HL-60/S4 treated with phorbol 12-myristate 13-acetate at 8.2 ng/mL for 4 days and 3 days (cell line): Measurements from ENCODE around the gene SLC25A26.
"Not testable (repeated sequence)": the region's sequence is repeated elsewhere in the genome, so short reads cannot be mapped to it uniquely, and the experiment has no call there.

Experiments
- in situ Hi-C: fragments of 300-500 bp; cut with MboI; formaldehyde crosslinking; loops from 2 replicates; pipeline ENCODE4 v1.15.0; 2022; ENCODE audit warnings: low sequenced_read_pairs

Gene SLC25A26

GRCh38 chr3:66226093-66226492 lies 5.3 kb downstream of the SLC25A26 start:
- in situ Hi-C loops: not testable (repeated sequence)

GRCh38 chr3:66227051-66227450 lies 6.2 kb downstream of the SLC25A26 start:
- in situ Hi-C loops: no loop called here

- in situ Hi-C loops: no loop called here
Observed at GRCh38 chr3:66227915-66228314, 7.1 kb downstream of the SLC25A26 start.

GRCh38 chr3:66228707-66229106 lies 7.9 kb downstream of the SLC25A26 start:
- in situ Hi-C loops: no loop called here

DNA sequence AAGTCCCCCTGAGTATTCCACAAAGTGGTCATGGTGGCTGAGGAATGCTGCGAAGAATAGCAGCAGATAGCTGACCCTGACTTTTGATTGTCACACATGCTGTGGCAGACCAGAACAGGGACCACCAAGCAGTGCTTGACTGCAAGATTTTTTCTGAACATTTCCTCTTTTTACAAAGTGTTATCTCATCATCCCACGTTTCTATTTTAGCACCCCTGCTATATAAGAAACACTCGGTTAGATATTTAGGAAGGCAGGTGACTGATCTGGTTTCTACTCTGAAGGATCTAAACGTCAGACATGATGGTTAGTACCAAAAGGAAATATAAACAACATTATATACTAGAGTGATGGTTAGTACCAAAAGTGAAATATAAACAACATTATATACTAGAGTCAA lies 9.1 kb downstream of the SLC25A26 start:
- in situ Hi-C loops: no loop called here

DNA sequence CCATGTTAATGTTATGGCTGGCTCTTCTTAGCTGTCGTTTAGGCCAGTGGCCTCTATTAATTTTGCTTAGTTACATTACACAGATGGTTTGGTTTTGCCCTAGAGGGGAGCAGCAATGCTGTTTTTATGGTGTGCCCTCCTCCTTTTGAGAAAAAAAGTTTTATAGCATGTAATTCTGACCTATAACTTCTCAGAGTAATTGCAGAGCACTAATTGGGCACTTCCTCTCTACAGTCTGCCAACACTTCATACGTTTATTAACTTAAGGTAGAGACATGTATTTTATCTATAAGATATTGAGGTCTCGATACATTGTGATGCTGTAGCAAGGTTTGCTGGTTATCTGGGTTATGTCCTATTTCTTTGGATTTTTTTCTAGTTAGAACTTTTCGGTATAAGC lies 12.2 kb downstream of the SLC25A26 start:
- in situ Hi-C loops: no loop called here

DNA sequence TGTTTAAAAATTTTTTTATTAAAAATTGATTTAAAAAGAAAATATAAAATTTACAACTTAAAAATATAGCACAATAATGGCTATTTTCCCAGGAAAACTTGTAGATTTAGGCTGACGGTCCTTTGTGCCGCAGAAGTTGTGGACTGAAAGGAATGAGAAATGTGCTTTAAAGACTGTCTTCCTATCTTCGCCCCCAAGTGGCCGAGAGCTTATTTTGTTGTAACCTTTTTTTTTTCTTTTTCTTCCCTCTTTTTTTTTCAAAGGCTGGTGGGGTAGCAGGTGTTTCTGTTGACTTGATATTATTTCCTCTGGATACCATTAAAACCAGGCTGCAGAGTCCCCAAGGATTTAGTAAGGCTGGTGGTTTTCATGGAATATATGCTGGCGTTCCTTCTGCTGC lies 15.5 kb downstream of the SLC25A26 start:
- in situ Hi-C loops: no loop called here

- in situ Hi-C loops: no loop called here
Observed at GRCh38 chr3:66237552-66237951, 16.8 kb downstream of the SLC25A26 start.

- in situ Hi-C loops: no loop called here
Observed at GRCh38 chr3:66239513-66240123, 18.8 kb downstream of the SLC25A26 start.

GRCh38 chr3:66241466-66241865 lies 20.7 kb downstream of the SLC25A26 start:
- in situ Hi-C loops: no loop called here

DNA sequence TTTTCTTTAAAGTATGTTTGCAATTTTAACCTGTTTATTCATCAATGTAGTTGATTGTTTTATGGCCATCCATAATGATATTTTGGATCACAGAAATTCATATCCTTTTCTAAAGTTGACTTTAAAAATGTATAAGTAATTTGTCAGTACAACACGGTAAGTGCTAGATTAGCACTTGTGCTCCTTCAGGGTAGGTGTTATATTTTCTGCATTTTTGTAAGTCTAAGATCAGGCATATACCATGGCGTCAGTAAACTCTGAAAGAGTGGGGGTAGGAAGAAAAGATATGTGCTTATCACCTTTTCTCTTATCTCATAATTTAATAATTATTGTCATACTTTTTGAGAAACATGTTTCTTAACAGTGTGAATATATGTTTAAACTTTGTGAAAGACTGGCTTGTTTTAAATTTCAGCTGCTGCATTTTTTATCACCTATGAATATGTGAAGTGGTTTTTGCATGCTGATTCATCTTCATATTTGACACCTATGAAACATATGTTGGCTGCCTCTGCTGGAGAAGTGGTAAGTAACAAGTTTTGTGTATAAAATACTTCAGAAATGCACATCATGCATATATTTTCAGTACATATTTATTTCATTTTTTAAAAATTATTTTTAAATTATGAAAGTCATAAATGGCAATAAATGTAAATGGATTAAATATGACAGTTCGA lies 22.1 kb downstream of the SLC25A26 start:
- in situ Hi-C loops: no loop called here

- in situ Hi-C loops: no loop called here
Observed at GRCh38 chr3:66248641-66249040, 27.8 kb downstream of the SLC25A26 start.

GRCh38 chr3:66253790-66254620 lies 33.2 kb downstream of the SLC25A26 start:
- in situ Hi-C loops: loop anchor here (25.0 kb wide), 1 partner anchor 558 kb away; no protein-coding TSS in a partner anchor

DNA sequence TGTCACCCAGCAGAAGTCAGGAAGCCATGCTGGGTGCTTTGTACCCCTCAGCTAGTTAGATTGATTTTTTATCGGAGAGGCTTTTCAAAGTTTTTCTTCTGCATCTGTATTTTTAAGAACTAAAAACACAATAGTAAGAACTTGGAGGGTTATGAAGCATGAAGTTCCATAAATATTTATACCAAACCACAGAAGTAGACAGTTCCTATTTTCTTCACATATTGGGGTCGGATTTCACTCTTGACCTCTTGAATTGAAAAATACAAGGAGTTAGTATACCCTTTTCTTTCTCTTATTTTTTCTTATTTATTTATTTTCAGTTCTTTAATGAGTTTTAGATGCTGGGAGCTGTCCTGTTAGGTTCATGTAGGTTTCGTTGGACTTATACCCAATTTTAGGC lies 35.1 kb downstream of the SLC25A26 start:
- in situ Hi-C loops: loop anchor here (25.0 kb wide), 1 partner anchor 556 kb away; no protein-coding TSS in a partner anchor

DNA sequence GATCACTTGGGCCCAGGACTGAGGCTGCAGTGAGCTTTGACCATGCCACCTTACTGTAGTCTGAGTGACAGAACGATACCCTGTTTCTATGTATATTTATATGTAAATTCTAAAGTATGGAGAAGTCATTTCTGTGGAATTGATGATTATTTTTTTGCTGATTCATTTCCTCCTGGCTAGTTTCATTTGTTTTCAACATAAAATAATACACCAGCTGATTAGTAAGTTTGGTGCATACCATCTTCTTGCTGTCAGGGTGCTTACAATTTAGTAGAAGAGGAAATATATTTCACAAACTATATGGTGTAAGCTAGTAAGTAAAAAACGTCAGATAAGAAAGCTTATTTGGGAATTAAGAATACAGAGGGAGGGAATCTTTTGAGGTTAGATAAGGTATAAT lies 36.0 kb downstream of the SLC25A26 start:
- in situ Hi-C loops: loop anchor here (25.0 kb wide), 1 partner anchor 555 kb away; no protein-coding TSS in a partner anchor

DNA sequence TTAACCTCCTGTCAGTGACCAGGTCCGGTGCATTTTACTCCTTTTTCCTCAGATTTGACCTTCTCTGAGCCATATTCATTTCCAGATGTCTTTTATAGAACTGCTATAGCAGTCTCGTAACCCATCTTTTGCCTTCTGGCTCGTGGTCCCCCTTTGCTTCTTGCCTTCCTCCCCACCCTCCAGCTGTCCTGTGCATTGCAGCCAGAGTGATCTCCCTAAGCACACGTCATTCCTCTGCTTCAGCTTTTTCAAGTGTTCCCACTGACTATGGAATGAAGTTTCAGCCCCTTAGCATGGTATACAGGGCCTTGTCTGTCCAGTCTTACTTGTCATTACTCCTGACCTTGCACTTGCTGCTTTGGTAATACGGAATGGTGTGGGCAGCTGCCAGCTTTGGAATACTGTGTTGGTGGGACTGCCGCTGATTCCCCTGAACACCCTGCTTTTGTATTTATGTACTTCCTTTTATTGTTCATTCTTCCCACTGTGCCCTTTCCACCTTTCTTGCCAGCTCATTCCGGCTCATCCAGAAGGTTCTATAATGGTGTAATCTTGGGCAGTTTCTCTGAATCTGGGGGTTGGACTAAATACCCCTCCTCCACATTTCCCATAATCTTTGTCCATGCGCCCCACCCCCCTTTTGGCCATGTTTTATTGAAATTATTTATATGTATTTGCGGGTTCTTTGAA lies 38.9 kb downstream of the SLC25A26 start:
- in situ Hi-C loops: loop anchor here (25.0 kb wide), 1 partner anchor 553 kb away; no protein-coding TSS in a partner anchor

DNA sequence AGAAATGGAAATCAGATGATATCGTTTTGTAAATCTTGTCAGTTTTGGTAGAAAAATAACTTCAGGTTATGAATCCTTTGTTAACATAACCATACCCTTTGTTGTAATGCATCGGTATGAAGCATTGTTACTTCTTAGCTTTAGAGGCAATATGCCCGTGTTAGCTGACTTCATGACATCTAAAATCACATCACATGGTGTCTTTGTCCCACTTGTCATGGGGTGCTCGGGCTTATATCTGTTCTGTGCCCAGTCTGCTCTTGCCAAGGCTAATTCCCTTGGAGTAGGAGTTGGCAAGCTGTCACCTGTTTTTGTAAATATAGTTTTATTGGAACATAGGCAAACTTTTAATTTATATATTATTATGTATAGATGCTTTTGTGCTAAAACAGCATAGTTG lies 39.6 kb downstream of the SLC25A26 start:
- in situ Hi-C loops: loop anchor here (25.0 kb wide), 1 partner anchor 552 kb away; no protein-coding TSS in a partner anchor

- in situ Hi-C loops: loop anchor here (25.0 kb wide), 1 partner anchor 551 kb away; no protein-coding TSS in a partner anchor
Observed at GRCh38 chr3:66261355-66261754, 40.6 kb downstream of the SLC25A26 start.

GRCh38 chr3:66265649-66266048 lies 44.8 kb downstream of the SLC25A26 start:
- in situ Hi-C loops: loop anchor here (25.0 kb wide), 1 partner anchor 547 kb away; no protein-coding TSS in a partner anchor

- in situ Hi-C loops: loop anchor here (25.0 kb wide), 1 partner anchor 546 kb away; no protein-coding TSS in a partner anchor
Observed at GRCh38 chr3:66266551-66266950, 45.8 kb downstream of the SLC25A26 start.

GRCh38 chr3:66267031-66267430 lies 46.2 kb downstream of the SLC25A26 start:
- in situ Hi-C loops: loop anchor here (25.0 kb wide), 1 partner anchor 545 kb away; no protein-coding TSS in a partner anchor
